Measurements from ENCODE around the gene RGS3. TPM values are rescaled to one million over a fixed set of nuclear protein-coding genes. Genes with fewer than 3 reads are reported as not detected.

The RGS3 gene
- total RNA-seq, 1 donor from 2014 or later = 18.9 TPM

DNA sequence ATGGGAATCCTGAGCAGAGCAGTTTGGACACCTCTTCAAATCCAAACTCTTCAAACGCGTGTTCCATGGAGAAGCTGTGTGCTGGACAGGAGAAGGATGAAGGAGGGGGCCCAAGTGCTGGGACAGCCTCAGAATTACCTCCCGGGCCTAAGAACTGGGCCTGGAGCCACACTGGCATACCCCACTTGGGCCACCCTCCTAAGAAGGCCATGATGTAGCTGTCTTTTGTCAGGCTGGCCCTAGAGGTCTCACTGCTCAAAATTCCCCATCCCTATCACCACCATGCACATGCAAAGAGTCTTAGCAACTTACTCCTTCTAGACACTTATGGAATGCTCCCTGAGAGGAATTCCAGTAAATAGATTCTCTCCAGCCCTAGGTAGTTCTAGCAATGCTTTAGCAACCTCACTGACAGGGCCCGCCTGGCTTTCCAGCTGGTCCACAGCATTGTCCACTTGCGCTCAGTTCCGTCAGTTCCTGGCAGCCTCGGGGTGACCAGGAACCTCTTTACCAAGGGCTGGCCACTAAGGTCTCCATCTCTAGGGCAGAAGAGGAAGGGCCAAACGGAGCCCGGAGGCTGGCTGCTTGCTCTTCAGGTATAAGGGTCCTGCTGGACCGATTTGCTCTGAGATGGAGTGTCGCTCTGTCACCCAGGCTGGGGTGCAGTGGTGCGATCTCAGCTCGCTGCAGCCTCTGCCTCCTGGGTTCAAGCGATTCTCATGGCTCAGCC, 75.3 kb downstream of the RGS3 start:
- TF ChIP-seq CTCF (IDR thresholded peaks at IDR 0.05; ENCODE audit: partially characterized antibody, unreplicated experiment) = no peak
- H3K4me3 Mint-ChIP-seq (ENCODE audit: unreplicated experiment) = no peak overlapping the region
- H3K9me3 Mint-ChIP-seq (ENCODE audit: unreplicated experiment) = peaks cover 14% of the 10 kb centered on the region
- no peak overlapping the region for H3K27ac Mint-ChIP-seq (ENCODE audit: unreplicated experiment)
- H3K36me3 Mint-ChIP-seq (ENCODE audit: unreplicated experiment) = no peaks in the 10 kb centered on the region
- peaks cover 10% of the 10 kb centered on the region for H3K27me3 Mint-ChIP-seq (ENCODE audit: unreplicated experiment)
- H3K4me1 Mint-ChIP-seq (ENCODE audit: low read depth, unreplicated experiment) = peaks cover 46% of the 10 kb centered on the region
- DNase-seq = no peak

DNA sequence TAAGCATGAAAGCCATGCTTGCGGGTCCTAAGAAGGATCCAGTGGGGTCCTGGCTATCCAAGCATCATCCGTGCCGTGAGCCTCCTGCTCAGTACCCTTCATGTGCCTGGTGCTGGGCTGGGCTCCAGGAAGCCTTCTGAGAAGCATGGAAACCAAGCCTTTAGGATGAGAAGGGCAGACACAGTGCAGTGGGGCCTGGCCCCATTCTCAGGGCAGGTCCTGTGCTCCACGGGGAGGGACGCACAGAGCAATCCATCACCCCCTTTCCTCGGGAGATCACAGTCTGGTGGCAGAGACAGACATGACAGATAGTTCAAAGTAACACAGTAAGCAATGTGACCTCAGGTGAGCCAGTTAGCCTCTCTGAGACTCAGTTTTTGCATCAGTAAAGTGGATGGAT, 76.9 kb downstream of the RGS3 start:
- DNase-seq = no peak
- peaks cover 14% of the 10 kb centered on the region for H3K27me3 Mint-ChIP-seq (ENCODE audit: unreplicated experiment)
- peaks cover 14% of the 10 kb centered on the region for H3K9me3 Mint-ChIP-seq (ENCODE audit: unreplicated experiment)
- no peak for TF ChIP-seq CTCF (IDR thresholded peaks at IDR 0.05; ENCODE audit: partially characterized antibody, unreplicated experiment)
- H3K36me3 Mint-ChIP-seq (ENCODE audit: unreplicated experiment) = no peaks in the 10 kb centered on the region
- peaks cover 58% of the 10 kb centered on the region for H3K4me1 Mint-ChIP-seq (ENCODE audit: low read depth, unreplicated experiment)
- peak overlapping the region; percentile 38 for H3K27ac Mint-ChIP-seq (ENCODE audit: unreplicated experiment)
- no peak overlapping the region for H3K4me3 Mint-ChIP-seq (ENCODE audit: unreplicated experiment)

GRCh38 chr9:113541019-113541900, 77.7 kb downstream of the RGS3 start:
- Mint-ChIP-seq H3K27me3 (ENCODE audit: unreplicated experiment) (peaks cover 14% of the 10 kb centered on the region), H3K4me3 (ENCODE audit: unreplicated experiment) (no peak overlapping the region), H3K27ac (ENCODE audit: unreplicated experiment) (peak overlapping the region; percentile 38), H3K9me3 (ENCODE audit: unreplicated experiment) (peaks cover 14% of the 10 kb centered on the region), H3K4me1 (ENCODE audit: low read depth, unreplicated experiment) (peaks cover 51% of the 10 kb centered on the region), H3K36me3 (ENCODE audit: unreplicated experiment) (no peaks in the 10 kb centered on the region)
- DNase-seq = peak; percentile 63
- TF ChIP-seq CTCF (IDR thresholded peaks at IDR 0.05; ENCODE audit: partially characterized antibody, unreplicated experiment) = no peak

DNA sequence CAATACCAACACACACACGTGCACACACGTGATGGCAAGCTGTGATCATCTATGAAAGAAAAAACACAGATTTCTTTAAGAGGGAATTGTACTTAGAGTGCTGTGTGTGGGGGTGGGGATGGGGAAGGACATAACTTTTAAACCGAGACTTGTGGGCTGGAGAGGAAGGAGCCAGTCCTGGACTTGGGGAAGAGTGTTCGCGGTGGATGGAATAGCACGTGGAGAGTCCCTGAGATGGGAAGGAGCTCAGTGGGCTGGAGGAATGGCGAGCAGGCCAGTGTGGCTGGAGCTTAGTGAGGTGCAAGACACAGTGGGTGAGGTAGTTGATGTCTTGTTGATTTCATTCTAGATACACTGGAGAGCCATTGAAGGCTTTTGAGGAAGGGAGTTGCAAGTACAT, 78.5 kb downstream of the RGS3 start:
- Mint-ChIP-seq H3K4me1 (ENCODE audit: low read depth, unreplicated experiment) (peaks cover 45% of the 10 kb centered on the region), H3K27ac (ENCODE audit: unreplicated experiment) (peak overlapping the region; percentile 49)

More for the DNA sequence above, 78.5 kb downstream of the RGS3 start:
- no peak for TF ChIP-seq CTCF (IDR thresholded peaks at IDR 0.05; ENCODE audit: partially characterized antibody, unreplicated experiment)
- no peak for DNase-seq
- H3K9me3 Mint-ChIP-seq (ENCODE audit: unreplicated experiment) = peaks cover 14% of the 10 kb centered on the region
- H3K4me3 Mint-ChIP-seq (ENCODE audit: unreplicated experiment) = no peak overlapping the region
- H3K36me3 Mint-ChIP-seq (ENCODE audit: unreplicated experiment) = no peaks in the 10 kb centered on the region
- H3K27me3 Mint-ChIP-seq (ENCODE audit: unreplicated experiment) = peaks cover 14% of the 10 kb centered on the region
